H9 (cell line): ENCODE measurements around the gene GPR146. TPM values are rescaled to one million over a fixed set of nuclear protein-coding genes. Genes with fewer than 3 reads are reported as not detected.

ENCODE experiments used
- DNase-seq: peaks from one replicate; pipeline ENCODE4 v3.0.0-alpha.2; 2017
- H2AFZ ChIP-seq: one replicate; pipeline ENCODE4 v1.6.1; 2013; ENCODE audit warnings: mild to moderate bottlenecking, low read length, control low read depth, moderate library complexity
- H2AK5ac ChIP-seq: 2 replicates; pipeline ENCODE4 v1.6.1; 2013; ENCODE audit warnings: low read length, control low read depth, mixed read lengths; ENCODE audit not compliant: insufficient read length
- H2BK120ac ChIP-seq: one replicate; pipeline ENCODE4 v1.6.1; 2013; ENCODE audit warnings: low read depth, mild to moderate bottlenecking, low read length, control low read depth, inconsistent platforms; ENCODE audit not compliant: poor library complexity, severe bottlenecking
- H2BK12ac ChIP-seq: 2 replicates; pipeline ENCODE4 v1.6.1; 2013; ENCODE audit warnings: low read length, control low read depth, mixed read lengths, low read depth; ENCODE audit not compliant: insufficient read length
- H2BK15ac ChIP-seq: 2 replicates; pipeline ENCODE4 v1.6.1; 2013; ENCODE audit warnings: low read depth, low read length, control low read depth
- H2BK20ac ChIP-seq: one replicate; pipeline ENCODE4 v1.6.1; 2013; ENCODE audit warnings: low read depth, mild to moderate bottlenecking, low read length, control low read depth, inconsistent platforms; ENCODE audit not compliant: poor library complexity, severe bottlenecking
- H2BK5ac ChIP-seq: 2 replicates; pipeline ENCODE4 v1.6.1; 2013; ENCODE audit warnings: low read length, control low read depth, mixed read lengths; ENCODE audit not compliant: insufficient read length
- H3K14ac ChIP-seq: 2 replicates; pipeline ENCODE4 v1.6.1; 2013; ENCODE audit warnings: low read length, control low read depth; ENCODE audit not compliant: insufficient read depth
- H3K18ac ChIP-seq: 2 replicates; pipeline ENCODE4 v1.6.1; 2013; ENCODE audit warnings: low read depth, mild to moderate bottlenecking, mixed read lengths, low read length, control low read depth; ENCODE audit not compliant: insufficient read length
- H3K23ac ChIP-seq: 2 replicates; pipeline ENCODE4 v1.6.1; 2013; ENCODE audit warnings: low read length, control low read depth, mixed read lengths, low read depth; ENCODE audit not compliant: insufficient read length
- H3K23me2 ChIP-seq: 2 replicates; pipeline ENCODE4 v1.6.1; 2013; ENCODE audit warnings: low read depth, mild to moderate bottlenecking, mixed read lengths, low read length, control low read depth; ENCODE audit not compliant: insufficient read length, poor library complexity, severe bottlenecking
- H3K27ac ChIP-seq: 2 replicates; pipeline ENCODE4 v1.5.1; 2013; ENCODE audit warnings: low read length, control low read depth, mixed read lengths, low read depth; ENCODE audit not compliant: insufficient read length
- H3K27me3 ChIP-seq: 2 replicates; pipeline ENCODE4 v1.6.1; 2013; ENCODE audit warnings: low read length, control low read depth, inconsistent platforms; ENCODE audit not compliant: insufficient read depth
- H3K4ac ChIP-seq: 2 replicates; pipeline ENCODE4 v1.6.1; 2013; ENCODE audit warnings: low read depth, mild to moderate bottlenecking, control low read depth, inconsistent platforms, low read length, moderate library complexity
- H3K4me1 ChIP-seq: 2 replicates; pipeline ENCODE4 v1.6.1; 2013; ENCODE audit warnings: low read length, control low read depth, inconsistent platforms; ENCODE audit not compliant: insufficient read depth
- H3K4me2 ChIP-seq: 2 replicates; pipeline ENCODE4 v1.6.1; 2013; ENCODE audit warnings: low read length, control low read depth, mixed read lengths; ENCODE audit not compliant: insufficient read length, insufficient read depth
- H3K56ac ChIP-seq: 2 replicates; pipeline ENCODE4 v1.6.1; 2013; ENCODE audit warnings: low read depth, mild to moderate bottlenecking, mixed read lengths, low read length, control low read depth; ENCODE audit not compliant: insufficient read length
- H3K79me1 ChIP-seq: 2 replicates; pipeline ENCODE4 v1.6.1; 2013; ENCODE audit warnings: low read depth, mild to moderate bottlenecking, moderate library complexity, low read length, control low read depth, inconsistent platforms; ENCODE audit not compliant: insufficient read depth, poor library complexity, severe bottlenecking
- H3K79me2 ChIP-seq: 2 replicates; pipeline ENCODE4 v1.6.1; 2013; ENCODE audit warnings: low read length, control low read depth, inconsistent platforms; ENCODE audit not compliant: insufficient read depth
- H3K9ac ChIP-seq: 2 replicates; pipeline ENCODE4 v1.6.1; 2013; ENCODE audit warnings: low read length, control low read depth, mixed read lengths; ENCODE audit not compliant: insufficient read length; ENCODE audit errors: extremely low read depth
- H3K9me3 ChIP-seq: one replicate; pipeline ENCODE4 v1.6.1; 2013; ENCODE audit warnings: low read depth, low read length, inconsistent platforms; ENCODE audit not compliant: control insufficient read depth
- H3T11ph ChIP-seq: one replicate; pipeline ENCODE4 v1.6.1; 2013; ENCODE audit warnings: mild to moderate bottlenecking, low read length, control low read depth, inconsistent platforms
- H4K20me1 ChIP-seq: one replicate; pipeline ENCODE4 v1.6.1; 2013; ENCODE audit not compliant: control insufficient read depth, insufficient read length, insufficient read depth
- H4K5ac ChIP-seq: 2 replicates; pipeline ENCODE4 v1.6.1; 2013; ENCODE audit warnings: low read depth, mild to moderate bottlenecking, mixed read lengths, low read length, control low read depth; ENCODE audit not compliant: insufficient read length
- H4K8ac ChIP-seq: replicated peaks from 2 replicates; pipeline ENCODE4 v1.6.1; 2013; ENCODE audit warnings: low read length, control low read depth, mixed read lengths, low read depth; ENCODE audit not compliant: insufficient read length
- H4K91ac ChIP-seq: 2 replicates; pipeline ENCODE4 v1.6.1; 2013; ENCODE audit warnings: low read depth, mild to moderate bottlenecking, moderate library complexity, mixed read lengths, low read length, control low read depth; ENCODE audit not compliant: insufficient read length
- H3K27ac Mint-ChIP-seq, 3 experiments: 2 replicates in 2 of 3; 3 replicates in 1 of 3; pipeline ENCODE4 v1.8.0; 2020 to 2021; ENCODE audit warnings: mixed read lengths in 3 of 3, mild to moderate bottlenecking in 1 of 3, moderate library complexity in 1 of 3
- H3K27me3 Mint-ChIP-seq: 2 replicates; pipeline ENCODE4 v1.8.0; 2021; ENCODE audit warnings: low read depth, mild to moderate bottlenecking, moderate library complexity, mixed read lengths
- H3K36me3 Mint-ChIP-seq, 3 experiments: 2 replicates in 2 of 3; 3 replicates in 1 of 3; pipeline ENCODE4 v1.8.0; 2020 to 2021; ENCODE audit warnings: low read depth in 3 of 3, mixed read lengths in 3 of 3; ENCODE audit not compliant: insufficient read depth in 1 of 3
- H3K4me1 Mint-ChIP-seq, 2 experiments: 2 replicates each; pipeline ENCODE4 v1.8.0; 2020; ENCODE audit warnings: mixed read lengths in 2 of 2
- H3K4me3 Mint-ChIP-seq, 2 experiments: 2 replicates in 1 of 2; 3 replicates in 1 of 2; pipeline ENCODE4 v1.8.0; 2020 to 2021; ENCODE audit warnings: mild to moderate bottlenecking in 2 of 2, mixed read lengths in 2 of 2, moderate library complexity in 1 of 2
- H3K9me3 Mint-ChIP-seq, 2 experiments: 2 replicates in 1 of 2; 3 replicates in 1 of 2; pipeline ENCODE4 v1.8.0; 2020; ENCODE audit warnings: mild to moderate bottlenecking in 2 of 2, mixed read lengths in 2 of 2, moderate library complexity in 1 of 2
- CTCF ChIP-seq: fragments of 200-600 bp; sonication (generic); conservative IDR thresholded peaks from 3 replicates; pipeline ENCODE4 v1.8.0; 2021; ENCODE audit warnings: antibody characterized with exemption, mild to moderate bottlenecking
- WGBS: extraction: QIAGEN DNeasy Blood & Tissue Kit; methylation state at CpG from one replicate; pipeline ENCODE4 v1.1.7; 2013; ENCODE audit warnings: missing lambda C conversion rate, low lambda C conversion rate, mixed read lengths; ENCODE audit not compliant: insufficient read length; ENCODE audit errors: extremely low coverage; 5-methylcytosine and 5-hydroxymethylcytosine counted together
- total RNA-seq: library from RNA; stranded (reverse); gene quantifications from 2 replicates; pipeline ENCODE4 v1.2.1, GENCODE V29; 2021

GPR146 gene
- total RNA-seq, 1 experiment from 2014 or later: 1.4 TPM

DNA sequence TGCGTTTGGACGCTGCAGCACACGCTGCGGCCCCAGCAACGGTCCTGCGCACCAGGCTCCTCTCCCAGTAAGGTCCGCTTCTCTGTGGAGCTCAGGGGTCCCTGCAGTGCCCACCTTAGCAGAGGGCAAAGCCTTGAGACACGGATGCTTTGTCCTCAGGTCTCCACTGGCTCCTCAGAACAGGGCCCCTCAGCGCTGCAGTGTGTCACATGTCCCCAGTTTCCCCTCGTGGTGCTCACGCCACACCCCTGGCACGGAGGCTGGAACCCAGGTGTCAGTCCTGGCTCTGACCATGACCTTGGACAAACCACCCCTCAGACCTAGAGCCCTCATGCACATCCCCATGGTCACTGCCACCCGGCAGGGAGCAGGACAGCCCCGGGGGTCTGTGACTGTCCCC, 23.7 kb downstream of the GPR146 start:
- peaks cover 10 to 14% of the 10 kb centered on the region in 2 experiments for H3K9me3 Mint-ChIP-seq
- Histone ChIP-seq H3K9ac (no peak overlapping the region), H4K91ac (no peak overlapping the region), H3K23me2 (no peaks in the 10 kb centered on the region), H4K5ac (no peak overlapping the region), H2BK20ac (no peak overlapping the region), H3K79me2 (no peaks in the 10 kb centered on the region), H3K4me2 (no peak overlapping the region), H3K14ac (no peak overlapping the region), H2AK5ac (no peak overlapping the region), H3K9me3 (no peaks in the 10 kb centered on the region), H2BK5ac (no peak overlapping the region), H3K56ac (no peak overlapping the region), H3K4me1 (no peaks in the 10 kb centered on the region), H3K4ac (no peak overlapping the region), H3K27ac (no peak overlapping the region), H2AFZ (no peak overlapping the region), H3K23ac (no peak overlapping the region), H4K20me1 (peaks cover 5% of the 10 kb centered on the region), H2BK12ac (no peak overlapping the region), H2BK15ac (no peak overlapping the region), H2BK120ac (no peak overlapping the region), H3K18ac (no peak overlapping the region), H4K8ac (no peak overlapping the region), H3T11ph (no peak overlapping the region), H3K79me1 (no peaks in the 10 kb centered on the region), H3K27me3 (no peaks in the 10 kb centered on the region)
- no peak for TF ChIP-seq CTCF
- H3K36me3 Mint-ChIP-seq: peaks cover 4 to 9% (median 9%) of the 10 kb centered on the region in 3 experiments; a peak in 6 of 7 replicates
- WGBS: no CpG with 5 or more reads among the region's 14 CpGs
- DNase-seq: no peak
- H3K27me3 Mint-ChIP-seq: peaks cover 9% of the 10 kb centered on the region
- H3K27ac Mint-ChIP-seq: no peak overlapping the region
- peaks cover 3 to 8% of the 10 kb centered on the region in 2 experiments for H3K4me1 Mint-ChIP-seq
- H3K4me3 Mint-ChIP-seq: no peak overlapping the region
